GM20431 (cell line): Measurements from ENCODE around the gene TMEM225B.
"Not testable (repeated sequence)": the region's sequence is repeated elsewhere in the genome, so short reads cannot be mapped to it uniquely, and the experiment has no call there.

Source experiments
- in situ Hi-C: fragments of 300-500 bp; cut with MseI, MboI; formaldehyde crosslinking; loops from one replicate; pipeline ENCODE4 v1.15.0; 2020; ENCODE audit warnings: low sequenced_read_pairs; ENCODE audit not compliant: unreplicated experiment

TMEM225B gene

GRCh38 chr7:99651290-99651689 is 53.2 kb downstream of the TMEM225B start:
- in situ Hi-C loops = no loop called here

- in situ Hi-C loops = no loop called here
Measured at GRCh38 chr7:99652671-99653070, 54.6 kb downstream of the TMEM225B start.

- in situ Hi-C loops = not testable (repeated sequence)
Measured at GRCh38 chr7:99653269-99653668, 55.2 kb downstream of the TMEM225B start.

- in situ Hi-C loops = no loop called here
Measured at GRCh38 chr7:99653754-99654153, 55.7 kb downstream of the TMEM225B start.

GRCh38 chr7:99654626-99655025 is 56.6 kb downstream of the TMEM225B start:
- in situ Hi-C loops = not testable (repeated sequence)

GRCh38 chr7:99657879-99658278 is 59.8 kb downstream of the TMEM225B start:
- in situ Hi-C loops = not testable (repeated sequence)
